PC-9 (cell line): ENCODE results near the gene VAX1. TPM values are rescaled to one million over a fixed set of nuclear protein-coding genes. Genes with fewer than 3 reads are reported as not detected.

Experiments used
- BruUV-seq: library from RNA; stranded (reverse); fragments of 400-500 nt; replicated peaks from 2 replicates; lab custom pipeline; 2021; lab: Mats Ljungman, UMichigan
- CTCF ChIA-PET: fragments of 300-600 bp; sonication (Branson Sonifier 250); formaldehyde crosslinking; loops from one replicate; lab custom pipeline; 2022; ENCODE audit warnings: antibody characterized with exemption; lab: Charles Lee
- POLR2A ChIA-PET: fragments of 300-600 bp; sonication (Branson Sonifier 250); formaldehyde crosslinking; loops from one replicate; lab custom pipeline; 2022; ENCODE audit warnings: antibody characterized with exemption; ENCODE audit not compliant: unreplicated experiment; lab: Charles Lee
- DNase-seq, 2 experiments: peaks; one replicate each; pipeline versions ENCODE4 v3.0.0 to v3.0.0-alpha.2; 2015 to 2022; ENCODE audit warnings: mixed read lengths in 1 of 2
- H2AFZ ChIP-seq: fragments of 200-600 bp; sonication (generic); 2 replicates; pipeline ENCODE4 v1.8.1; 2017; ENCODE audit warnings: antibody characterized with exemption
- H3F3A ChIP-seq: fragments of 200-600 bp; sonication (generic); 2 replicates; pipeline ENCODE4 v1.8.1; 2017; ENCODE audit warnings: antibody characterized with exemption, mild to moderate bottlenecking, low read depth; ENCODE audit not compliant: insufficient read depth
- H3K27ac ChIP-seq: fragments of 200-600 bp; sonication (generic); 2 replicates; pipeline ENCODE4 v1.6.1; 2016; ENCODE audit warnings: mixed run types
- H3K27me3 ChIP-seq: fragments of 200-600 bp; sonication (generic); 2 replicates; pipeline ENCODE4 v1.6.1; 2016; ENCODE audit warnings: low read depth, mixed run types; ENCODE audit not compliant: insufficient read depth
- H3K36me3 ChIP-seq: fragments of 200-600 bp; sonication (generic); 2 replicates; pipeline ENCODE4 v1.6.1; 2016; ENCODE audit warnings: low read depth, mixed run types
- H3K4me1 ChIP-seq: fragments of 200-600 bp; sonication (generic); replicated peaks from 2 replicates; pipeline ENCODE4 v1.6.1; 2016; ENCODE audit warnings: mixed run types; ENCODE audit not compliant: insufficient read depth
- H3K4me2 ChIP-seq: fragments of 200-600 bp; sonication (generic); 2 replicates; pipeline ENCODE4 v1.6.1; 2017; ENCODE audit warnings: mixed run types
- H3K4me3 ChIP-seq: fragments of 200-600 bp; sonication (generic); 2 replicates; pipeline ENCODE4 v1.6.1; 2016; ENCODE audit warnings: mixed run types
- H3K79me2 ChIP-seq: fragments of 200-600 bp; sonication (generic); 2 replicates; pipeline ENCODE4 v1.6.1; 2017; ENCODE audit warnings: low read depth, mixed run types
- H3K9me2 ChIP-seq: fragments of 200-600 bp; sonication (generic); 2 replicates; pipeline ENCODE4 v1.8.1; 2017; ENCODE audit warnings: mild to moderate bottlenecking; ENCODE audit not compliant: insufficient read depth
- H3K9me3 ChIP-seq: fragments of 200-600 bp; sonication (generic); 2 replicates; pipeline ENCODE4 v1.8.1; 2016; ENCODE audit warnings: low read depth; ENCODE audit not compliant: insufficient read depth
- H4K20me1 ChIP-seq: fragments of 200-600 bp; sonication (generic); 2 replicates; pipeline ENCODE4 v1.8.1; 2017; ENCODE audit not compliant: insufficient read depth
- CTCF ChIP-seq: fragments of 200-600 bp; sonication (generic); conservative IDR thresholded peaks from 2 replicates; pipeline ENCODE4 v1.6.1; 2017; ENCODE audit warnings: mixed run types, antibody characterized with exemption, mild to moderate bottlenecking, moderate library complexity
- EZH2 ChIP-seq: fragments of 200-600 bp; sonication (generic); IDR thresholded peaks from 2 replicates; pipeline ENCODE4 v1.8.0; 2017; ENCODE audit warnings: antibody characterized with exemption, low read depth
- intact Hi-C: fragments of 100-400 bp; cut with micrococcal nuclease; formaldehyde crosslinking; loops from one replicate; pipeline ENCODE4 v1.10.0; 2022; ENCODE audit not compliant: unreplicated experiment
- total RNA-seq: library from RNA; stranded (reverse); gene quantifications from 2 replicates; pipeline ENCODE4 v1.2.3, GENCODE V29; 2021

VAX1 gene
- total RNA-seq, 1 experiment from 2014 or later = not detected

GRCh38 chr10:117161386-117162033, 23.4 kb upstream of the VAX1 start:
- Histone ChIP-seq H3F3A (no peaks in the 10 kb centered on the region), H3K4me3 (no peak overlapping the region), H3K36me3 (no peaks in the 10 kb centered on the region), H3K27ac (no peak overlapping the region), H3K27me3 (peaks cover 19% of the 10 kb centered on the region; the same call in 1 of the 2 replicates), H4K20me1 (no peaks in the 10 kb centered on the region), H3K4me2 (no peak overlapping the region), H3K9me2 (no peaks in the 10 kb centered on the region), H3K4me1 (no peaks in the 10 kb centered on the region), H3K9me3 (no peaks in the 10 kb centered on the region), H3K79me2 (no peaks in the 10 kb centered on the region), H2AFZ (no peak overlapping the region)
- TF ChIP-seq EZH2 (no peak), CTCF (no peak)
- intact Hi-C loops = loop anchor here (10.0 kb wide), 2 partner anchors 157 to 217 kb away; partner anchors contain the start of gene SHTN1
- ChIA-PET POLR2A (no interaction called here), CTCF (no interaction called here)
- BruUV-seq = no TSS peak
- no peak for DNase-seq

- Histone ChIP-seq H3K9me2 (no peaks in the 10 kb centered on the region), H3K36me3 (no peaks in the 10 kb centered on the region), H3K27me3 (peaks cover 19% of the 10 kb centered on the region; the same call in 1 of the 2 replicates), H3F3A (no peaks in the 10 kb centered on the region), H3K79me2 (no peaks in the 10 kb centered on the region), H3K4me3 (no peak overlapping the region), H3K27ac (no peak overlapping the region), H3K4me1 (no peaks in the 10 kb centered on the region), H2AFZ (no peak overlapping the region), H3K4me2 (no peak overlapping the region), H3K9me3 (no peaks in the 10 kb centered on the region), H4K20me1 (no peaks in the 10 kb centered on the region)
- no peak for DNase-seq
- intact Hi-C loops = loop anchor here (10.0 kb wide), 2 partner anchors 156 to 216 kb away; partner anchors contain the start of gene SHTN1
- POLR2A ChIA-PET = no interaction called here
- CTCF ChIA-PET = no interaction called here
- no TSS peak for BruUV-seq
- no peak for TF ChIP-seq EZH2
- TF ChIP-seq CTCF = no peak
Measured at GRCh38 chr10:117160567-117160966, 22.5 kb upstream of the VAX1 start.

- no peaks in the 10 kb centered on the region for H3K9me2 ChIP-seq
- H3K36me3 ChIP-seq = no peaks in the 10 kb centered on the region
- DNase-seq = no peak
- no peaks in the 10 kb centered on the region for H3K9me3 ChIP-seq
- no peak overlapping the region for H3K4me3 ChIP-seq
- H3K4me2 ChIP-seq = no peak overlapping the region
- no peaks in the 10 kb centered on the region for H3K79me2 ChIP-seq
- H4K20me1 ChIP-seq = no peaks in the 10 kb centered on the region
- TF ChIP-seq EZH2 (no peak), CTCF (no peak)
- H3K27me3 ChIP-seq = peaks cover 19% of the 10 kb centered on the region; the same call in 1 of the 2 replicates
- intact Hi-C loops = no loop called here
- no peak overlapping the region for H2AFZ ChIP-seq
- POLR2A ChIA-PET = no interaction called here
- no TSS peak for BruUV-seq
- H3K27ac ChIP-seq = no peak overlapping the region
- H3F3A ChIP-seq = no peaks in the 10 kb centered on the region
- CTCF ChIA-PET = no interaction called here
- no peaks in the 10 kb centered on the region for H3K4me1 ChIP-seq
Measured at GRCh38 chr10:117159390-117159789, 21.3 kb upstream of the VAX1 start.
